ENCODE results near the gene SNAPC2. TPM values are rescaled to one million over a fixed set of nuclear protein-coding genes. Genes with fewer than 3 reads are reported as not detected.

SNAPC2 gene
- total and polyA plus RNA-seq, 2 of the 13 experiments (the other 11 are each of a cell fraction or from before 2014, with no cell fraction given) = 10.2 to 12.7 TPM

DNA sequence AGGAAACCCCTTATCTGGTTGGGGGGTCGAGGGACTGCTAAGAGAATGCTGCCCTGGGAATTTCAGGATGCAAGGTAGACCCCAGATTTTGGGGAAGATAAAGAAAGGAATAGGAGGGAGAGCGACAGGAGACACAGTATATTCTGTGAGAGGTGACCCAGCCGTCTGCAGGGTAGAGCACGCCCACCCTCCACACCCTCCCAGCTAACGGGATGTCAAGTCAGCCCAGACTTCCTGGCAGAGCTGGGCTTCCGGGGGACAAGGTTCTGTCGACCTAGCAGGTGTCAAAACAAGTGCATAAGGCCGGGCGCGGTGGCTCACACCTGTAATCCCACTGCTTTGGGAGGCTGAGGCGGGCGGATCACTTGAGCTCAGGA is 45.3 kb upstream of the SNAPC2 start (continued):
- TF ChIP-seq KDM3A (CRISPR knock-in tag; IDR thresholded peaks at IDR 0.05; ENCODE audit: low read depth) (peak; percentile 23; the same call in 1 of the 2 replicates), GFI1 (CRISPR knock-in tag; IDR thresholded peaks at IDR 0.05; ENCODE audit: borderline replicate concordance) (no peak), ZSCAN9 (CRISPR knock-in tag; IDR thresholded peaks at IDR 0.05; ENCODE audit: borderline replicate concordance) (0 out of 2 replicates have a peak, but pooled peaks have one; percentile 30), IRF2 (CRISPR knock-in tag; IDR thresholded peaks at IDR 0.05) (no peak), HMGXB4 (CRISPR knock-in tag; IDR thresholded peaks at IDR 0.05; ENCODE audit: borderline replicate concordance in 1 of 2, low read depth in 1 of 2) (no peak), PAWR (CRISPR knock-in tag; IDR thresholded peaks at IDR 0.05; ENCODE audit: borderline replicate concordance) (no peak), SKI (IDR thresholded peaks at IDR 0.05; ENCODE audit: partially characterized antibody) (no peak), ZUFSP (CRISPR knock-in tag; IDR thresholded peaks at IDR 0.05; ENCODE audit: borderline replicate concordance) (no peak), SPEN (CRISPR knock-in tag; IDR thresholded peaks at IDR 0.05; ENCODE audit: low read depth) (0 out of 2 replicates have a peak, but pooled peaks have one; percentile 22), ZBTB4 (CRISPR knock-in tag; IDR thresholded peaks at IDR 0.05; ENCODE audit: borderline replicate concordance) (0 out of 2 replicates have a peak, but pooled peaks have one; percentile 31), ZC3H13 (CRISPR knock-in tag; IDR thresholded peaks at IDR 0.05) (0 out of 2 replicates have a peak, but pooled peaks have one; percentile 65)
